Osteocyte (in vitro differentiated cells): Measurements from ENCODE around the gene THBS4. TPM values are rescaled to one million over a fixed set of nuclear protein-coding genes. Genes with fewer than 3 reads are reported as not detected.

Source experiments
- DNase-seq: peaks from one replicate; pipeline ENCODE4 v3.0.0; 2021; ENCODE audit warnings: mixed read lengths; ENCODE audit not compliant: unreplicated experiment; ENCODE audit errors: extremely low spot score
- H3K27ac Mint-ChIP-seq: one replicate; pipeline ENCODE4 v1.8.0; 2021; ENCODE audit warnings: mild to moderate bottlenecking, mixed read lengths; ENCODE audit not compliant: unreplicated experiment
- H3K27me3 Mint-ChIP-seq: one replicate; pipeline ENCODE4 v1.8.0; 2021; ENCODE audit warnings: mixed read lengths; ENCODE audit not compliant: unreplicated experiment
- H3K36me3 Mint-ChIP-seq: one replicate; pipeline ENCODE4 v1.8.0; 2021; ENCODE audit warnings: mixed read lengths; ENCODE audit not compliant: unreplicated experiment
- H3K4me1 Mint-ChIP-seq: one replicate; pipeline ENCODE4 v1.8.0; 2021; ENCODE audit warnings: mixed read lengths; ENCODE audit not compliant: unreplicated experiment
- H3K4me3 Mint-ChIP-seq: one replicate; pipeline ENCODE4 v1.8.0; 2021; ENCODE audit warnings: mild to moderate bottlenecking, moderate library complexity, mixed read lengths; ENCODE audit not compliant: unreplicated experiment
- H3K9me3 Mint-ChIP-seq: one replicate; pipeline ENCODE4 v1.8.0; 2021; ENCODE audit warnings: mixed read lengths; ENCODE audit not compliant: unreplicated experiment
- total RNA-seq: library from RNA; stranded (reverse); gene quantifications from 2 replicates; pipeline ENCODE4 v1.2.1, GENCODE V29; 2021
- TF ChIP-seq, protein P1 (sequence below): fragments of 200-600 bp; sonication (generic); IDR thresholded peaks from 2 replicates; pipeline ENCODE4 v1.5.0; 2021; ENCODE audit warnings: antibody characterized with exemption, mild to moderate bottlenecking, moderate library complexity

The THBS4 gene
- total RNA-seq, 1 donor from 2014 or later: 1.4 TPM

DNA sequence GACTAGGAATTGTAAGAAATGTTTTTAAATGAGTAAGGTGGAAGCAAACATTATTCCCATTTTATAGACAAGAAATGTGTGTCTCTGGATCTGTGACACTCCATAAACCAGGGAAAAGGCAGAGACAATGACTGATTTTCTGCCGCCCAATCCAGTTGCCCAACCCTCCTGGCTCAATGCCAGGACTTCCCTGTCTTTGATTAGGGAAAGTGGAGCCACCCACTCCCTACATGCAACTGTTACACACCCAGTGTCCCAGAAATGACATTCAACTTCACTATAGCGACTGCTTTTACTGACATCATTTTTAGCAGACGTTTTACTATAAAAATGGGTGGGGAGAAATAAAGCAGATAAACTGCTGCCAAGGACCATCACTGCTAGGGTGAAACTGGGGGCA is 79.7 kb downstream of the THBS4 start:
- peaks cover 6% of the 10 kb centered on the region for H3K4me1 Mint-ChIP-seq
- no peaks in the 10 kb centered on the region for H3K27me3 Mint-ChIP-seq
- no peak overlapping the region for H3K4me3 Mint-ChIP-seq
- no peaks in the 10 kb centered on the region for H3K9me3 Mint-ChIP-seq
- peaks cover 3% of the 10 kb centered on the region for H3K36me3 Mint-ChIP-seq
- TF ChIP-seq, protein P1, sequence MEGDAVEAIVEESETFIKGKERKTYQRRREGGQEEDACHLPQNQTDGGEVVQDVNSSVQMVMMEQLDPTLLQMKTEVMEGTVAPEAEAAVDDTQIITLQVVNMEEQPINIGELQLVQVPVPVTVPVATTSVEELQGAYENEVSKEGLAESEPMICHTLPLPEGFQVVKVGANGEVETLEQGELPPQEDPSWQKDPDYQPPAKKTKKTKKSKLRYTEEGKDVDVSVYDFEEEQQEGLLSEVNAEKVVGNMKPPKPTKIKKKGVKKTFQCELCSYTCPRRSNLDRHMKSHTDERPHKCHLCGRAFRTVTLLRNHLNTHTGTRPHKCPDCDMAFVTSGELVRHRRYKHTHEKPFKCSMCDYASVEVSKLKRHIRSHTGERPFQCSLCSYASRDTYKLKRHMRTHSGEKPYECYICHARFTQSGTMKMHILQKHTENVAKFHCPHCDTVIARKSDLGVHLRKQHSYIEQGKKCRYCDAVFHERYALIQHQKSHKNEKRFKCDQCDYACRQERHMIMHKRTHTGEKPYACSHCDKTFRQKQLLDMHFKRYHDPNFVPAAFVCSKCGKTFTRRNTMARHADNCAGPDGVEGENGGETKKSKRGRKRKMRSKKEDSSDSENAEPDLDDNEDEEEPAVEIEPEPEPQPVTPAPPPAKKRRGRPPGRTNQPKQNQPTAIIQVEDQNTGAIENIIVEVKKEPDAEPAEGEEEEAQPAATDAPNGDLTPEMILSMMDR: no peak
- H3K27ac Mint-ChIP-seq: no peak overlapping the region
- DNase-seq: no peak

DNA sequence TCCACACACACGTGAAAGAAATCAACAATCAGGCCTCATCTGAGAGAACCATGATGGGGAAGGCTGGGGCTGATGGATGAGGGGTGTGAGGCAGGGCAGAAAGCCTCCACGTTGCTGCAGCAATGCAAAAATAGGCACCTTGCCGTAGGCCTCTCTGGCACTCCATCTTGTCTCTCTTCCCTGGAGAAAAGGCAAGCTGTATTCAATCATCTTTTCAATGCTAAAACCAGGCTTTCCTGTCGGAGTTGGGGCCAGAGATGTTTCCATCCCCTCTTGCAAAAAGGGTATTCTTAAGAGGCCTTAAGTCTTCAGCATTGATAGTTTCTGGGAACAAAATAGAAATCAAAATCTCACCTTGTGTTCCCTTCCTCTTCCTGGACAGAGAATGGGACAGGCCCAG is 80.9 kb downstream of the THBS4 start:
- Mint-ChIP-seq H3K27me3 (no peaks in the 10 kb centered on the region), H3K36me3 (peaks cover 3% of the 10 kb centered on the region), H3K27ac (no peak overlapping the region), H3K9me3 (no peaks in the 10 kb centered on the region), H3K4me1 (no peaks in the 10 kb centered on the region), H3K4me3 (no peak overlapping the region)
- DNase-seq: no peak
- TF ChIP-seq, protein P1: no peak

DNA sequence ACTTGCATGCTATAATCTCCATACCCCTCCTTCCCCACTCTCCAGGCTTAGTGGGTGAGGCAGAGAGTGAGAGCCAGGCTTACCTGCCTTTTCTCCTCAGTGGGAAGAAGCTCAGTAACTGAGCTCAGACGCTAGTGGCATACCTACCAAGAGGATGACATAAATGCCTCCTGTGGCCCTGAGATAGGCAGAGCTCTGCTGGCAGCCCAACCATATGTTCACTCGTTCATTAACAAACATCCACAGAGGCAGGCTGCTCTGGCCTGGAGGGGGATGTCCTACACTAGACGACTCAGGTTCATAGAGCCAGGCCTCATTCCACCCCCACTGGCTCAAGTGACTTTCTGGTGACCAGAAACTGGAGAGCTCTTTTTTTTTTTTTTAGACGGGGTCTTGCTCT is 81.3 kb downstream of the THBS4 start:
- TF ChIP-seq, protein P1: no peak
- Mint-ChIP-seq H3K4me1 (no peaks in the 10 kb centered on the region), H3K27me3 (no peaks in the 10 kb centered on the region), H3K4me3 (no peak overlapping the region), H3K27ac (no peak overlapping the region), H3K36me3 (peaks cover 3% of the 10 kb centered on the region), H3K9me3 (no peaks in the 10 kb centered on the region)
- DNase-seq: no peak

DNA sequence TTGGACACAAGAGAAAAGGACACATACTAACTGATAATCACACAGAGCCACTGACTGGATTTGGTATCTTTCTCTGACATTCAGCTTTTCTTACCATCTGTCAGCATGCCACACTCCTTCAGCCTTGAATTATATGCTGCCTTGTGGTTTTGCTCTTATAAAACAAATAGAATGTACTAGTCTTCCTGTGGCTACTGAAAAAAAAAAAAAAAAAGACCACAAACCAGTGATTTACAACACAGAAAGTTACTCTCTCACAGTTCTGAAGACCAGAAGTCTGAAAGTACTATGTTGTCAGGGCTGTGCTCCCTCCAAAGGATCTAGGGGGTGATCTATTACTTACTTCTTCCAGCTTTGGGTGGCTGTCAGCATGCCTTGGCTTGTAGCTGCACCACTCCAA is 82.3 kb downstream of the THBS4 start:
- Mint-ChIP-seq H3K27me3 (no peaks in the 10 kb centered on the region), H3K9me3 (no peaks in the 10 kb centered on the region), H3K27ac (no peak overlapping the region), H3K4me1 (no peaks in the 10 kb centered on the region), H3K4me3 (no peak overlapping the region), H3K36me3 (peaks cover 3% of the 10 kb centered on the region)
- TF ChIP-seq, protein P1: no peak
- DNase-seq: no peak

DNA sequence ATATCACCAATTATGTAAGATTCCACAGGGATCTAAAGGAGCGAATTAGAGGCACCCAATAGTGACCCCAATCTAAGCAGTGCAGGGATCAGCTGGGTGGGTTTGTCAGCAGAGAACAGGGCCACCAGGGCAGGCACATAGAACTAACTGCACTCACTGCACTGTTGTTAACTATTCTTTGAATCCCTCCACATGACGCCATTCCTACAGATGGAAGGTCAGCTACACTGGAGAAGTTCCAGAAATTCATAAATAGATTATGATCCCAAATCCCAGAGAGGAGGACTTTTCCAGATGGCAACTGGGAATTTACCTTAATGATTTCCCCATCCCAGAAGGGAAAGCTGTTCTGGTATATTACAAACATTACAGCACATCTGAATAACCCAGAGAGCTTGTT is 84.2 kb downstream of the THBS4 start:
- Mint-ChIP-seq H3K36me3 (no peaks in the 10 kb centered on the region), H3K4me1 (no peaks in the 10 kb centered on the region), H3K9me3 (no peaks in the 10 kb centered on the region), H3K27me3 (no peaks in the 10 kb centered on the region), H3K27ac (no peak overlapping the region), H3K4me3 (no peak overlapping the region)
- no peak for DNase-seq
- TF ChIP-seq, protein P1: no peak
